ENCODE measurements around the gene LNPK. TPM values are rescaled to one million over a fixed set of nuclear protein-coding genes. Genes with fewer than 3 reads are reported as not detected.
"Not testable (repeated sequence)": the region's sequence is repeated elsewhere in the genome, so short reads cannot be mapped to it uniquely, and the experiment has no call there.

LNPK gene
- total RNA-seq, 1 experiment from 2014 or later, result 31.1 TPM

DNA sequence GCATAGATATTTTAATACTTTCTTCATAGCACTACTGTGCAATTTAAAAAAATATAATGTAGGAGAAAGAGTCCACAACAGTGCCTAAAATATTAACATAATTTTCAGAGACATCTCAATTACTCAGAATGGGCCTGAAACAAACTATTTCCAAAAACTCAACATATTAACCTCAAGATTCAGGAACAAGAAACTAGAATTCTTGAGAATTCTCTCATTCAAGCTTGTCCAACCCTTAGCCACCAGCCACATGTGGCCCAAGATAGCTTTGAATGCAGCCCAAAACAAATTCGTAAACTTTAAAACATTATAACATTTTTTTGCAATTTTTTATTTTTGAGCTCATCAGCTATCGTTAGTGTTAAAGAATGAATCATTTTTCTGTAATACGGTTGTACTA is 35.2 kb downstream of the LNPK start:
- CTCF ChIA-PET, result no interaction called here
- Mint-ChIP-seq H3K27me3 (ENCODE audit: unreplicated experiment) (no peaks in the 10 kb centered on the region), H3K9me3 (ENCODE audit: low read depth, unreplicated experiment) (no peaks in the 10 kb centered on the region), H3K4me1 (ENCODE audit: low read depth, unreplicated experiment) (no peaks in the 10 kb centered on the region), H3K36me3 (ENCODE audit: insufficient read depth, unreplicated experiment) (no peaks in the 10 kb centered on the region), H3K27ac (ENCODE audit: unreplicated experiment) (no peak overlapping the region), H3K4me3 (ENCODE audit: low read depth, unreplicated experiment) (no peak overlapping the region)
- TF ChIP-seq, protein P1, sequence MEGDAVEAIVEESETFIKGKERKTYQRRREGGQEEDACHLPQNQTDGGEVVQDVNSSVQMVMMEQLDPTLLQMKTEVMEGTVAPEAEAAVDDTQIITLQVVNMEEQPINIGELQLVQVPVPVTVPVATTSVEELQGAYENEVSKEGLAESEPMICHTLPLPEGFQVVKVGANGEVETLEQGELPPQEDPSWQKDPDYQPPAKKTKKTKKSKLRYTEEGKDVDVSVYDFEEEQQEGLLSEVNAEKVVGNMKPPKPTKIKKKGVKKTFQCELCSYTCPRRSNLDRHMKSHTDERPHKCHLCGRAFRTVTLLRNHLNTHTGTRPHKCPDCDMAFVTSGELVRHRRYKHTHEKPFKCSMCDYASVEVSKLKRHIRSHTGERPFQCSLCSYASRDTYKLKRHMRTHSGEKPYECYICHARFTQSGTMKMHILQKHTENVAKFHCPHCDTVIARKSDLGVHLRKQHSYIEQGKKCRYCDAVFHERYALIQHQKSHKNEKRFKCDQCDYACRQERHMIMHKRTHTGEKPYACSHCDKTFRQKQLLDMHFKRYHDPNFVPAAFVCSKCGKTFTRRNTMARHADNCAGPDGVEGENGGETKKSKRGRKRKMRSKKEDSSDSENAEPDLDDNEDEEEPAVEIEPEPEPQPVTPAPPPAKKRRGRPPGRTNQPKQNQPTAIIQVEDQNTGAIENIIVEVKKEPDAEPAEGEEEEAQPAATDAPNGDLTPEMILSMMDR (IDR thresholded peaks at IDR 0.05; ENCODE audit: unreplicated experiment), result no peak
- no peak for DNase-seq
- BruUV-seq (replicated peaks), result no TSS peak
- intact Hi-C loops (cut with micrococcal nuclease; ENCODE audit: unreplicated experiment), result loop anchor here (5.0 to 10.0 kb wide), 2 partner anchors 35 to 108 kb away; partner anchors contain the start of gene LNPK

DNA sequence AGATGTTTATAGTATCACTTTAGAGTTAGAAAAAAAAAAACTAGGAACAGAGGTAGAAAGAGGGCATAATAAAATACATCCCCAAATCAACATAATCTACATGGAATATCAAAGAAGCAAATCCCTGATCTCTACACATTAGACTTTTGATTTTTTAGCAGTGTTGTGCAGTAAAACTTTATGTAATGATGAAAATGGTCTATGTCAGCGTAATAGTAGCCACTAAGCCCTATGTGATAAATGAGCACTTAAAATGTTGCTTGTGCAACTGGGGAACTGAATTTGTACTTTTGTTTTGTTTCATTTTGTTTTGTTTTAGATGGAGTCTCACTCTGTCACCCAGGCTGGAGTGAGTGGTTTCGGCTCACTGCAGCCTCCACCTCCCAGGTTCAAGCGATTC is 36.3 kb downstream of the LNPK start:
- Mint-ChIP-seq H3K9me3 (ENCODE audit: low read depth, unreplicated experiment) (no peaks in the 10 kb centered on the region), H3K36me3 (ENCODE audit: insufficient read depth, unreplicated experiment) (no peaks in the 10 kb centered on the region), H3K4me1 (ENCODE audit: low read depth, unreplicated experiment) (no peaks in the 10 kb centered on the region), H3K27ac (ENCODE audit: unreplicated experiment) (no peak overlapping the region), H3K27me3 (ENCODE audit: unreplicated experiment) (no peaks in the 10 kb centered on the region), H3K4me3 (ENCODE audit: low read depth, unreplicated experiment) (no peak overlapping the region)
- no peak for DNase-seq
- TF ChIP-seq, protein P1 (IDR thresholded peaks at IDR 0.05; ENCODE audit: unreplicated experiment), result no peak
- intact Hi-C loops (cut with micrococcal nuclease; ENCODE audit: unreplicated experiment), result loop anchor here (5.0 to 10.0 kb wide), 2 partner anchors 37 to 109 kb away; partner anchors contain the start of gene LNPK
- no TSS peak for BruUV-seq (replicated peaks)
- CTCF ChIA-PET, result interaction anchor here (0.8 kb wide), 1 partner anchor 29 kb away, joined by 9 read pairs; no protein-coding TSS in a partner anchor

DNA sequence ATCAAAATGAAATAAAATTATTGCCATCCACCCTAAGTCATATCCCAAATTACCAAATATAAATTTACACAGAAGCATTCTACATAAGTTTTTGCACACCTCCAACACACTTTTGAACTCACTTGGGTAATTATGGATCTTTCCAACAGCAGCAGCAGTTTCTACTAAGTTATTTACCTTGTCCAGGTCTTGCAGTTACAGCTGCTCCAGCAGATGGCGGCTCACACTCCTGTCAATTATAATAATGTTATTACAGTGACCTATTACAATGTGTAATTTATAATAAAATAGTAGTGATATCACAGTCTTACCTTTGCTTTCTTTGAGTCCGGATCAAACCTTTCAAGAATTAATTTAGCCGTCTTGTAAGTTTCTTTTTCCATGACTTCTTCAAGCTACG is 37.9 kb downstream of the LNPK start:
- intact Hi-C loops (cut with micrococcal nuclease; ENCODE audit: unreplicated experiment), result loop anchor here (5.0 to 10.0 kb wide), 2 partner anchors 111 to 133 kb away; partner anchors contain the start of gene HOXD12
- no peaks in the 10 kb centered on the region for H3K9me3 Mint-ChIP-seq (ENCODE audit: low read depth, unreplicated experiment)
- H3K27me3 Mint-ChIP-seq (ENCODE audit: unreplicated experiment), result no peaks in the 10 kb centered on the region
- TF ChIP-seq, protein P1 (IDR thresholded peaks at IDR 0.05; ENCODE audit: unreplicated experiment), result no peak
- H3K4me1 Mint-ChIP-seq (ENCODE audit: low read depth, unreplicated experiment), result no peaks in the 10 kb centered on the region
- peak; percentile 9 for DNase-seq
- CTCF ChIA-PET, result no interaction called here
- no TSS peak for BruUV-seq (replicated peaks)
- no peaks in the 10 kb centered on the region for H3K36me3 Mint-ChIP-seq (ENCODE audit: insufficient read depth, unreplicated experiment)
- no peak overlapping the region for H3K27ac Mint-ChIP-seq (ENCODE audit: unreplicated experiment)
- H3K4me3 Mint-ChIP-seq (ENCODE audit: low read depth, unreplicated experiment), result no peak overlapping the region

DNA sequence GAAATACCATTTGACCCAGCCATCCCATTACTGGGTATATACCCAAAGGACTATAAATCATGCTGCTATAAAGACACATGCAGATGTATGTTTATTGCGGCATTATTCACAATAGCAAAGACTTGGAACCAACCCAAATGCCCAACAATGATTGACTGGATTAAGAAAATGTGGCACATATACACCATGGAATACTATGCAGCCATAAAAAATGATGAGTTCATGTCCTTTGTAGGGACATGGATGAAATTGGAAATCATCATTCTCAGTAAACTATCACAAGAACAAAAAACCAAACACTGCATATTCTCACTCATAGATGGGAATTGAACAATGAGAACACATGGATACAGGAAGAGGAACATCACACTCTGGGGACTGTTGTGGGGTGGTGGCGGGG is 38.9 kb downstream of the LNPK start:
- CTCF ChIA-PET; H3K27me3 Mint-ChIP-seq (ENCODE audit: unreplicated experiment); H3K36me3 Mint-ChIP-seq (ENCODE audit: insufficient read depth, unreplicated experiment); H3K4me1 Mint-ChIP-seq (ENCODE audit: low read depth, unreplicated experiment); H3K9me3 Mint-ChIP-seq (ENCODE audit: low read depth, unreplicated experiment); DNase-seq; BruUV-seq (replicated peaks); H3K27ac Mint-ChIP-seq (ENCODE audit: unreplicated experiment); H3K4me3 Mint-ChIP-seq (ENCODE audit: low read depth, unreplicated experiment): not testable (repeated sequence)
- intact Hi-C loops (cut with micrococcal nuclease; ENCODE audit: unreplicated experiment), result loop anchor here (5.0 to 10.0 kb wide), 2 partner anchors 112 to 134 kb away; partner anchors contain the start of gene HOXD12

DNA sequence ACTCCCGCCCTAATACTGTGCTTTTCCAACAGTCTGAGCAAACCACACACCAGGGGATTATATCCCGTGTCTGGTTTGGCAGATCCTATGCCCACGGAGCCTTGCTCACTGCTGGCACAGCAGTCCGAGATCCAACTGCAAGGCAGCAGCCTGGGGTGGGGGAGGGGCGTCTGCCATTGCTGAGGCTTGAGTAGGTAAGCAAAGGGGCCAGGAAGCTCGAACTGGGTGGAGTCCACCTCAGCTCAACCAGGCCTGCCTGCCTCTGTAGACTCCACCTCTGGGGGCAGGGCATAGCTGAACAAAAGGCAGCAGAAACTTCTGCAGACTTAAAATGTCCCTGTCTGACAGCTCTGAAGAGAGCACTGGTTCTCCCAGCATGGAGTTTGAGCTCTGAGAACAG is 44.2 kb downstream of the LNPK start:
- no peak for DNase-seq
- Mint-ChIP-seq H3K27me3 (ENCODE audit: unreplicated experiment) (no peaks in the 10 kb centered on the region), H3K36me3 (ENCODE audit: insufficient read depth, unreplicated experiment) (no peaks in the 10 kb centered on the region), H3K4me3 (ENCODE audit: low read depth, unreplicated experiment) (no peak overlapping the region), H3K27ac (ENCODE audit: unreplicated experiment) (no peak overlapping the region), H3K4me1 (ENCODE audit: low read depth, unreplicated experiment) (peaks cover 7% of the 10 kb centered on the region), H3K9me3 (ENCODE audit: low read depth, unreplicated experiment) (no peaks in the 10 kb centered on the region)
- TF ChIP-seq, protein P1 (IDR thresholded peaks at IDR 0.05; ENCODE audit: unreplicated experiment), result no peak
- no TSS peak for BruUV-seq (replicated peaks)
- CTCF ChIA-PET, result no interaction called here
- intact Hi-C loops (cut with micrococcal nuclease; ENCODE audit: unreplicated experiment), result no loop called here
